ENCODE results near the gene ACKR3.

DNA sequence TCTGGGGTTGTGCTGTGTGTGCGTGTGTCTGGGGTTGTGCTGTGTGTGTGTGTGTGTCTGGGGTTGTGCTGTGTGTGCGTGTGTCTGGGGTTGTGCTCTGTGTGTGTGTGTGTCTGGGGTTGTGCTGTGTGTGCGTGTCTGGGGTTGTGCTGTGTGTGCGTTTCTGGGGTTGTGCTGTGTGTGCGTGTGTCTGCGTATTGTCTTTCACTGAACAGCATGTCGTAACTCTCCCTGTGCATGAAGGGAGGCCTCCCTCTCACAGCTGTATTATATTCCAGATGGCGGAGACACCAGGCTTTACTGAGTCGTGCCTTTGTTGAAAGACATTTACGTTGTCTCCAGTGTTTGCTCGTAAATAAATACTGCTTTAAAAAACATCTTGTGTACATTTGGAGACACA, 5.9 kb downstream of the ACKR3 start:
- TF ChIP-seq EZH2 (IDR thresholded peaks at IDR 0.05; ENCODE audit: low read depth, unreplicated experiment) (no peak), EZH2phosphoT487 (IDR thresholded peaks at IDR 0.05; ENCODE audit: unreplicated experiment) (no peak), POLR2AphosphoS5 (IDR thresholded peaks at IDR 0.05; ENCODE audit: low read depth) (no peak), ZNF114 (CRISPR knock-in tag; IDR thresholded peaks at IDR 0.05) (no peak), REST (IDR thresholded peaks at IDR 0.05; ENCODE audit: unreplicated experiment) (no peak), ZNF331 (CRISPR knock-in tag; IDR thresholded peaks at IDR 0.05; ENCODE audit: low read depth) (no peak), NANOG (IDR thresholded peaks at IDR 0.05; ENCODE audit: borderline replicate concordance) (no peak), CREB1 (CRISPR knock-in tag; IDR thresholded peaks at IDR 0.05; ENCODE audit: low read depth) (no peak), JUNB (IDR thresholded peaks at IDR 0.05; ENCODE audit: unreplicated experiment) (no peak), STAT1 (IDR thresholded peaks at IDR 0.05; ENCODE audit: unreplicated experiment) (no peak)
- TF ChIP-seq, protein P1, sequence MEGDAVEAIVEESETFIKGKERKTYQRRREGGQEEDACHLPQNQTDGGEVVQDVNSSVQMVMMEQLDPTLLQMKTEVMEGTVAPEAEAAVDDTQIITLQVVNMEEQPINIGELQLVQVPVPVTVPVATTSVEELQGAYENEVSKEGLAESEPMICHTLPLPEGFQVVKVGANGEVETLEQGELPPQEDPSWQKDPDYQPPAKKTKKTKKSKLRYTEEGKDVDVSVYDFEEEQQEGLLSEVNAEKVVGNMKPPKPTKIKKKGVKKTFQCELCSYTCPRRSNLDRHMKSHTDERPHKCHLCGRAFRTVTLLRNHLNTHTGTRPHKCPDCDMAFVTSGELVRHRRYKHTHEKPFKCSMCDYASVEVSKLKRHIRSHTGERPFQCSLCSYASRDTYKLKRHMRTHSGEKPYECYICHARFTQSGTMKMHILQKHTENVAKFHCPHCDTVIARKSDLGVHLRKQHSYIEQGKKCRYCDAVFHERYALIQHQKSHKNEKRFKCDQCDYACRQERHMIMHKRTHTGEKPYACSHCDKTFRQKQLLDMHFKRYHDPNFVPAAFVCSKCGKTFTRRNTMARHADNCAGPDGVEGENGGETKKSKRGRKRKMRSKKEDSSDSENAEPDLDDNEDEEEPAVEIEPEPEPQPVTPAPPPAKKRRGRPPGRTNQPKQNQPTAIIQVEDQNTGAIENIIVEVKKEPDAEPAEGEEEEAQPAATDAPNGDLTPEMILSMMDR (conservative IDR thresholded peaks at IDR 0.05; ENCODE audit: low read depth in 2 of 2), result no peak
- TF ChIP-seq, protein P2, sequence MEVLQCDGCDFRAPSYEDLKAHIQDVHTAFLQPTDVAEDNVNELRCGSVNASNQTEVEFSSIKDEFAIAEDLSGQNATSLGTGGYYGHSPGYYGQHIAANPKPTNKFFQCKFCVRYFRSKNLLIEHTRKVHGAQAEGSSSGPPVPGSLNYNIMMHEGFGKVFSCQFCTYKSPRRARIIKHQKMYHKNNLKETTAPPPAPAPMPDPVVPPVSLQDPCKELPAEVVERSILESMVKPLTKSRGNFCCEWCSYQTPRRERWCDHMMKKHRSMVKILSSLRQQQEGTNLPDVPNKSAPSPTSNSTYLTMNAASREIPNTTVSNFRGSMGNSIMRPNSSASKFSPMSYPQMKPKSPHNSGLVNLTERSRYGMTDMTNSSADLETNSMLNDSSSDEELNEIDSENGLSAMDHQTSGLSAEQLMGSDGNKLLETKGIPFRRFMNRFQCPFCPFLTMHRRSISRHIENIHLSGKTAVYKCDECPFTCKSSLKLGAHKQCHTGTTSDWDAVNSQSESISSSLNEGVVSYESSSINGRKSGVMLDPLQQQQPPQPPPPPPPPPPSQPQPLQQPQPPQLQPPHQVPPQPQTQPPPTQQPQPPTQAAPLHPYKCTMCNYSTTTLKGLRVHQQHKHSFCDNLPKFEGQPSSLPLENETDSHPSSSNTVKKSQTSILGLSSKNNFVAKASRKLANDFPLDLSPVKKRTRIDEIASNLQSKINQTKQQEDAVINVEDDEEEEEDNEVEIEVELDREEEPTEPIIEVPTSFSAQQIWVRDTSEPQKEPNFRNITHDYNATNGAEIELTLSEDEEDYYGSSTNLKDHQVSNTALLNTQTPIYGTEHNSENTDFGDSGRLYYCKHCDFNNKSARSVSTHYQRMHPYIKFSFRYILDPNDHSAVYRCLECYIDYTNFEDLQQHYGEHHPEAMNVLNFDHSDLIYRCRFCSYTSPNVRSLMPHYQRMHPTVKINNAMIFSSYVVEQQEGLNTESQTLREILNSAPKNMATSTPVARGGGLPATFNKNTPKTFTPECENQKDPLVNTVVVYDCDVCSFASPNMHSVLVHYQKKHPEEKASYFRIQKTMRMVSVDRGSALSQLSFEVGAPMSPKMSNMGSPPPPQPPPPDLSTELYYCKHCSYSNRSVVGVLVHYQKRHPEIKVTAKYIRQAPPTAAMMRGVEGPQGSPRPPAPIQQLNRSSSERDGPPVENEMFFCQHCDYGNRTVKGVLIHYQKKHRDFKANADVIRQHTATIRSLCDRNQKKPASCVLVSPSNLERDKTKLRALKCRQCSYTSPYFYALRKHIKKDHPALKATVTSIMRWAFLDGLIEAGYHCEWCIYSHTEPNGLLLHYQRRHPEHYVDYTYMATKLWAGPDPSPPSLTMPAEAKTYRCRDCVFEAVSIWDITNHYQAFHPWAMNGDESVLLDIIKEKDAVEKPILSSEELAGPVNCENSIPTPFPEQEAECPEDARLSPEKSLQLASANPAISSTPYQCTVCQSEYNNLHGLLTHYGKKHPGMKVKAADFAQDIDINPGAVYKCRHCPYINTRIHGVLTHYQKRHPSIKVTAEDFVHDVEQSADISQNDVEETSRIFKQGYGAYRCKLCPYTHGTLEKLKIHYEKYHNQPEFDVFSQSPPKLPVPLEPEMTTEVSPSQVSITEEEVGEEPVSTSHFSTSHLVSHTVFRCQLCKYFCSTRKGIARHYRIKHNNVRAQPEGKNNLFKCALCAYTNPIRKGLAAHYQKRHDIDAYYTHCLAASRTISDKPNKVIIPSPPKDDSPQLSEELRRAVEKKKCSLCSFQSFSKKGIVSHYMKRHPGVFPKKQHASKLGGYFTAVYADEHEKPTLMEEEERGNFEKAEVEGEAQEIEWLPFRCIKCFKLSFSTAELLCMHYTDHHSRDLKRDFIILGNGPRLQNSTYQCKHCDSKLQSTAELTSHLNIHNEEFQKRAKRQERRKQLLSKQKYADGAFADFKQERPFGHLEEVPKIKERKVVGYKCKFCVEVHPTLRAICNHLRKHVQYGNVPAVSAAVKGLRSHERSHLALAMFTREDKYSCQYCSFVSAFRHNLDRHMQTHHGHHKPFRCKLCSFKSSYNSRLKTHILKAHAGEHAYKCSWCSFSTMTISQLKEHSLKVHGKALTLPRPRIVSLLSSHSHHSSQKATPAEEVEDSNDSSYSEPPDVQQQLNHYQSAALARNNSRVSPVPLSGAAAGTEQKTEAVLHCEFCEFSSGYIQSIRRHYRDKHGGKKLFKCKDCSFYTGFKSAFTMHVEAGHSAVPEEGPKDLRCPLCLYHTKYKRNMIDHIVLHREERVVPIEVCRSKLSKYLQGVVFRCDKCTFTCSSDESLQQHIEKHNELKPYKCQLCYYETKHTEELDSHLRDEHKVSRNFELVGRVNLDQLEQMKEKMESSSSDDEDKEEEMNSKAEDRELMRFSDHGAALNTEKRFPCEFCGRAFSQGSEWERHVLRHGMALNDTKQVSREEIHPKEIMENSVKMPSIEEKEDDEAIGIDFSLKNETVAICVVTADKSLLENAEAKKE (CRISPR knock-in tag; IDR thresholded peaks at IDR 0.05), result no peak
- TF ChIP-seq, protein P3, sequence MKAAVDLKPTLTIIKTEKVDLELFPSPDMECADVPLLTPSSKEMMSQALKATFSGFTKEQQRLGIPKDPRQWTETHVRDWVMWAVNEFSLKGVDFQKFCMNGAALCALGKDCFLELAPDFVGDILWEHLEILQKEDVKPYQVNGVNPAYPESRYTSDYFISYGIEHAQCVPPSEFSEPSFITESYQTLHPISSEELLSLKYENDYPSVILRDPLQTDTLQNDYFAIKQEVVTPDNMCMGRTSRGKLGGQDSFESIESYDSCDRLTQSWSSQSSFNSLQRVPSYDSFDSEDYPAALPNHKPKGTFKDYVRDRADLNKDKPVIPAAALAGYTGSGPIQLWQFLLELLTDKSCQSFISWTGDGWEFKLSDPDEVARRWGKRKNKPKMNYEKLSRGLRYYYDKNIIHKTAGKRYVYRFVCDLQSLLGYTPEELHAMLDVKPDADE (IDR thresholded peaks at IDR 0.05), result no peak

All from GM23338 (cell line).